B cell (primary cell): Measurements from ENCODE around the gene SEC16A. TPM values are rescaled to one million over a fixed set of nuclear protein-coding genes. Genes with fewer than 3 reads are reported as not detected.
A peak's percentile ranks its signal among the peaks of the same experiment; 100 is the strongest.

Experiments used
- ATAC-seq: fragments of 200-7000 bp; cut with Tn5 transposase; one replicate; pipeline ENCODE4 v1.10.0; 2021; ENCODE audit warnings: low read depth, mild to moderate bottlenecking, moderate number of reproducible peaks, moderate library complexity
- CTCF ChIA-PET: fragments of 350-600 bp; sonication (Branson Sonifier 250); formaldehyde crosslinking; loops from one replicate; lab custom pipeline; 2021; ENCODE audit warnings: antibody characterized with exemption, inconsistent platforms; lab: Charles Lee
- POLR2A ChIA-PET: fragments of 350-600 bp; sonication (Branson Sonifier 250); formaldehyde crosslinking; loops from one replicate; lab custom pipeline; 2021; ENCODE audit warnings: antibody characterized with exemption; lab: Charles Lee
- DNase-seq: peaks from one replicate; pipeline ENCODE4 v3.0.0; 2013
- H2AFZ ChIP-seq: 2 replicates; pipeline ENCODE4 v1.6.1; 2012; ENCODE audit warnings: mild to moderate bottlenecking, low read depth, low read length; ENCODE audit not compliant: insufficient read depth, poor library complexity, severe bottlenecking
- H3K27ac ChIP-seq, 2 donors: 1 replicate in 1 of 2; 2 replicates in 1 of 2; pipeline ENCODE4 v1.5.1; 2012 to 2013; ENCODE audit warnings: low read length in 2 of 2, mild to moderate bottlenecking in 2 of 2, moderate library complexity in 1 of 2
- H3K27me3 ChIP-seq, 4 experiments: fragments of 200-600 bp in 1 of 4; sonication (generic) in 1 of 4; replicated peaks in 1 of 4; 1 replicate in 2 of 4; 2 replicates in 2 of 4; pipeline versions ENCODE4 v1.6.1 to v1.7.0; 2013 to 2016; ENCODE audit warnings: low read length in 3 of 4, mild to moderate bottlenecking in 2 of 4, mixed read lengths in 1 of 4, moderate library complexity in 1 of 4; ENCODE audit not compliant: insufficient read depth in 4 of 4, control insufficient read depth in 3 of 4; ENCODE audit errors: control extremely low read depth in 1 of 4
- H3K36me3 ChIP-seq, 2 experiments: replicated peaks in 1 of 2; 1 replicate in 1 of 2; 2 replicates in 1 of 2; pipeline versions ENCODE4 v1.6.1 to v1.7.1; 2013; ENCODE audit warnings: low read length in 1 of 2; ENCODE audit not compliant: insufficient read depth in 2 of 2, control insufficient read depth in 1 of 2; ENCODE audit errors: control extremely low read depth in 1 of 2, extremely low read depth in 1 of 2
- H3K4me1 ChIP-seq, 2 donors: fragments of 200-600 bp in 1 of 2; sonication (generic) in 1 of 2; 1 replicate in 1 of 2; 2 replicates in 1 of 2; pipeline versions ENCODE4 v1.5.1 to v1.6.1; 2013 to 2017; ENCODE audit warnings: low read length in 2 of 2; ENCODE audit not compliant: control insufficient read depth in 2 of 2, insufficient read depth in 2 of 2
- H3K4me2 ChIP-seq: replicated peaks from 2 replicates; pipeline ENCODE3; 2012; ENCODE audit warnings: mild to moderate bottlenecking, low read depth, low read length; ENCODE audit not compliant: poor library complexity, severe bottlenecking
- H3K4me3 ChIP-seq, 5 experiments: fragments of 200-600 bp in 1 of 5; sonication (generic) in 1 of 5; 1 replicate in 3 of 5; 2 replicates in 2 of 5; pipeline versions ENCODE4 v1.5.1 to v1.7.0; 2011 to 2016; ENCODE audit warnings: low read length in 4 of 5, mild to moderate bottlenecking in 4 of 5, low read depth in 2 of 5, control low read depth in 1 of 5, moderate library complexity in 1 of 5; ENCODE audit not compliant: insufficient read depth in 1 of 5; ENCODE audit errors: control extremely low read depth in 1 of 5, extremely low read depth in 1 of 5
- H3K79me2 ChIP-seq: fragments of 200-600 bp; sonication (generic); one replicate; pipeline ENCODE4 v1.6.0; 2016; ENCODE audit warnings: low read length; ENCODE audit not compliant: control insufficient read depth, insufficient read depth
- H3K9ac ChIP-seq: fragments of 200-600 bp; sonication (generic); 2 replicates; pipeline ENCODE4 v1.6.1; 2017; ENCODE audit warnings: mild to moderate bottlenecking, low read length, moderate library complexity
- H3K9me3 ChIP-seq, 3 donors: one replicate each; pipeline versions ENCODE4 v1.6.1 to v1.7.1; 2013; ENCODE audit warnings: low read length in 2 of 3; ENCODE audit not compliant: control insufficient read depth in 2 of 3, insufficient read depth in 1 of 3; ENCODE audit errors: control extremely low read depth in 1 of 3
- H4K20me1 ChIP-seq: 2 replicates; pipeline ENCODE4 v1.6.0; 2012; ENCODE audit warnings: mild to moderate bottlenecking, low read length; ENCODE audit not compliant: insufficient read depth, control insufficient read depth, poor library complexity, severe bottlenecking
- H3K27ac Mint-ChIP-seq: one replicate; pipeline ENCODE4 v1.8.0; 2021; ENCODE audit warnings: mixed read lengths
- H3K27me3 Mint-ChIP-seq: one replicate; pipeline ENCODE4 v1.8.0; 2021; ENCODE audit warnings: mixed read lengths
- H3K4me1 Mint-ChIP-seq: one replicate; pipeline ENCODE4 v1.8.0; 2021; ENCODE audit warnings: mixed read lengths
- H3K4me3 Mint-ChIP-seq: one replicate; pipeline ENCODE4 v1.8.0; 2021; ENCODE audit warnings: mixed read lengths
- H3K9me3 Mint-ChIP-seq: one replicate; pipeline ENCODE4 v1.8.0; 2022; ENCODE audit warnings: mixed read lengths; ENCODE audit not compliant: insufficient read depth
- EZH2 ChIP-seq: IDR thresholded peaks from 2 replicates; pipeline ENCODE4 v1.6.1; 2012; ENCODE audit warnings: borderline replicate concordance, low read depth, mild to moderate bottlenecking, moderate library complexity, low read length; ENCODE audit not compliant: insufficient read depth, poor library complexity, severe bottlenecking
- WGBS: methylation state at CpG from one replicate; pipeline ENCODE4 v1.1.5; 2013; ENCODE audit warnings: missing lambda C conversion rate; ENCODE audit not compliant: insufficient coverage; 5-methylcytosine and 5-hydroxymethylcytosine counted together
- intact Hi-C: fragments of 100-400 bp; cut with micrococcal nuclease; formaldehyde crosslinking; loops from one replicate; pipeline ENCODE4 v1.10.0; 2022
- polyA minus RNA-seq: library from RNA; depleted of rRNA, polyadenylated mRNA; stranded (reverse); fragments of >200 nt; gene quantifications from 2 replicates; pipeline ENCODE4 v1.2.3, GENCODE V29; 2012
- polyA plus RNA-seq: library from polyadenylated mRNA; depleted of rRNA; stranded (reverse); fragments of >200 nt; gene quantifications from 2 replicates; pipeline ENCODE4 v1.2.3, GENCODE V29; 2012
- total RNA-seq, 2 donors: library from RNA; stranded (reverse); fragments of 120-200 nt in 1 of 2; gene quantifications; 1 replicate in 1 of 2; 2 replicates in 1 of 2; pipeline versions ENCODE4 v1.2.3 to v1.2.4, GENCODE V29; 2013 to 2022
- TF ChIP-seq, protein P1 (sequence below): fragments of 200-600 bp; IDR thresholded peaks from one replicate; pipeline ENCODE4 v1.8.0; 2022; ENCODE audit warnings: antibody characterized with exemption, mild to moderate bottlenecking

The SEC16A gene, protein sequence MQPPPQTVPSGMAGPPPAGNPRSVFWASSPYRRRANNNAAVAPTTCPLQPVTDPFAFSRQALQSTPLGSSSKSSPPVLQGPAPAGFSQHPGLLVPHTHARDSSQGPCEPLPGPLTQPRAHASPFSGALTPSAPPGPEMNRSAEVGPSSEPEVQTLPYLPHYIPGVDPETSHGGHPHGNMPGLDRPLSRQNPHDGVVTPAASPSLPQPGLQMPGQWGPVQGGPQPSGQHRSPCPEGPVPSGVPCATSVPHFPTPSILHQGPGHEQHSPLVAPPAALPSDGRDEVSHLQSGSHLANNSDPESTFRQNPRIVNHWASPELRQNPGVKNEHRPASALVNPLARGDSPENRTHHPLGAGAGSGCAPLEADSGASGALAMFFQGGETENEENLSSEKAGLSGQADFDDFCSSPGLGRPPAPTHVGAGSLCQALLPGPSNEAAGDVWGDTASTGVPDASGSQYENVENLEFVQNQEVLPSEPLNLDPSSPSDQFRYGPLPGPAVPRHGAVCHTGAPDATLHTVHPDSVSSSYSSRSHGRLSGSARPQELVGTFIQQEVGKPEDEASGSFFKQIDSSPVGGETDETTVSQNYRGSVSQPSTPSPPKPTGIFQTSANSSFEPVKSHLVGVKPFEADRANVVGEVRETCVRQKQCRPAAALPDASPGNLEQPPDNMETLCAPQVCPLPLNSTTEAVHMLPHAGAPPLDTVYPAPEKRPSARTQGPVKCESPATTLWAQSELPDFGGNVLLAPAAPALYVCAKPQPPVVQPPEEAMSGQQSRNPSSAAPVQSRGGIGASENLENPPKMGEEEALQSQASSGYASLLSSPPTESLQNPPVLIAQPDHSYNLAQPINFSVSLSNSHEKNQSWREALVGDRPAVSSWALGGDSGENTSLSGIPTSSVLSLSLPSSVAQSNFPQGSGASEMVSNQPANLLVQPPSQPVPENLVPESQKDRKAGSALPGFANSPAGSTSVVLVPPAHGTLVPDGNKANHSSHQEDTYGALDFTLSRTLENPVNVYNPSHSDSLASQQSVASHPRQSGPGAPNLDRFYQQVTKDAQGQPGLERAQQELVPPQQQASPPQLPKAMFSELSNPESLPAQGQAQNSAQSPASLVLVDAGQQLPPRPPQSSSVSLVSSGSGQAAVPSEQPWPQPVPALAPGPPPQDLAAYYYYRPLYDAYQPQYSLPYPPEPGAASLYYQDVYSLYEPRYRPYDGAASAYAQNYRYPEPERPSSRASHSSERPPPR (N-terminal part only)
- total RNA-seq (73.4 and 79.5 TPM in 2 replicates), polyA plus RNA-seq (31.7 and 41.6 TPM in 2 replicates), polyA minus RNA-seq (34.4 and 58.4 TPM in 2 replicates)
- total RNA-seq (2013) = 19.3 TPM

DNA sequence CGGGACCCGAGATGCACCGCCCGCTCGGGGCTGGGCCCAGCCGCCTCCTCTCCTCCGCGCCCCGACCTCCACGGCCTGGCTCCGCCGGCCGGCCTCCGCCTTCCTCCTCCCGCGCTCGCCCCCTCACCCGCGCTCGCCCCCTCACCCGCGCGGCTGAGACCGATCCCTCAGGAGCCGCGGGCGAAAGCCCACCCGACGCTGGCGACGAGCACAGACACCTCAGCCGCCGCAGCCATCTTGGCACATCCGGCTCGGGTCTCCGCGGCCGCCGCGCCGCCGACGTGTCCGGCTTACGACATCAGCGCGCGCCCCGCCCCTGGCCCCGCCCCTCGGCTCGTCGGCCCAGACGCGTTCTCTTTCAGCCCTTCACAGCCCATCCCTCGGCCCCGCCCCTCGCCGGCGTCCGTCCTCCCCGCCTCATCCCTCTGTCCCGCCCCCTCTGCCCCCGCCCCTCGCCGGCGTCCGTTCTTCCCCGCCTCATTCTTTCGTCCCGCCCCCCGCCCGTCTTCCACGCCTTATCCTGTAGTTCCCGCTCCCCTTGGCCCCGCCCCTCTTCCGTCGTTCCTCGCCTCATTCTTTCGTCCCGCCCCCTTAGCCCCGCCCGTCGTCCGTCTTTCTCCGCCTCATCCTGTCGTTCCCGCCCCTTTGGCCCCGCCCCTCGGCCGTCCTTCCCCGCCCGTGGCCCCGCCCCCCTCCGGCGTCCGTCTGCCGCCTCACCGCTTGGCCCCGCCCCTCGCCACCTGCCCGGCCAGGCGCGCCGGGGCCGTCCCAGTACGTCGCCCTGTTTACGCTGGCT lies at the start of gene SEC16A:
Gene SEC16A (minus strand): TSS at position 248 of the 796 bp plus-strand sequence. CDS start 5,425 bp downstream, outside the sequence.
- Mint-ChIP-seq H3K4me1 (peaks cover 34% of the 10 kb centered on the region), H3K9me3 (no peaks in the 10 kb centered on the region), H3K4me3 (peak within 1 kb of the TSS; percentile 97), H3K27me3 (no peaks in the 10 kb centered on the region), H3K27ac (peak within 1 kb of the TSS; percentile 99)
- H3K9me3 ChIP-seq = no peaks in the 10 kb centered on the region
- ATAC-seq = peak; percentile 75
- H3K36me3 ChIP-seq = peaks cover 0 to 5% of the 10 kb centered on the region in 2 experiments
- ChIA-PET POLR2A (interaction anchor here (0.7 to 1.0 kb wide), 2 partner anchors 56 to 260 kb away, joined by 3 to 7 read pairs; no protein-coding TSS in a partner anchor), CTCF (interaction anchor here (0.8 to 9.0 kb wide), 4 partner anchors 144 to 189 kb away, joined by 3 to 153 read pairs (median 90); no protein-coding TSS in a partner anchor)
- peak within 1 kb of the TSS; percentile 63 to 96 (median 83) for H3K4me3 ChIP-seq
- intact Hi-C loops = loop anchor here (1.0 to 5.0 kb wide), 7 partner anchors 44 to 604 kb away; partner anchors contain the start of genes CAMSAP1, ENTR1, INPP5E and MAN1B1
- peaks cover 58% of the 10 kb centered on the region for H4K20me1 ChIP-seq
- H3K79me2 ChIP-seq = peaks cover 45% of the 10 kb centered on the region
- peak within 1 kb of the TSS; percentile 98 to 99 for H3K27ac ChIP-seq
- H3K4me1 ChIP-seq = peaks cover 25 to 26% of the 10 kb centered on the region in 2 donors
- WGBS = under 1% methylated on average over 81 of the region's 109 CpGs
- TF ChIP-seq, protein P1, sequence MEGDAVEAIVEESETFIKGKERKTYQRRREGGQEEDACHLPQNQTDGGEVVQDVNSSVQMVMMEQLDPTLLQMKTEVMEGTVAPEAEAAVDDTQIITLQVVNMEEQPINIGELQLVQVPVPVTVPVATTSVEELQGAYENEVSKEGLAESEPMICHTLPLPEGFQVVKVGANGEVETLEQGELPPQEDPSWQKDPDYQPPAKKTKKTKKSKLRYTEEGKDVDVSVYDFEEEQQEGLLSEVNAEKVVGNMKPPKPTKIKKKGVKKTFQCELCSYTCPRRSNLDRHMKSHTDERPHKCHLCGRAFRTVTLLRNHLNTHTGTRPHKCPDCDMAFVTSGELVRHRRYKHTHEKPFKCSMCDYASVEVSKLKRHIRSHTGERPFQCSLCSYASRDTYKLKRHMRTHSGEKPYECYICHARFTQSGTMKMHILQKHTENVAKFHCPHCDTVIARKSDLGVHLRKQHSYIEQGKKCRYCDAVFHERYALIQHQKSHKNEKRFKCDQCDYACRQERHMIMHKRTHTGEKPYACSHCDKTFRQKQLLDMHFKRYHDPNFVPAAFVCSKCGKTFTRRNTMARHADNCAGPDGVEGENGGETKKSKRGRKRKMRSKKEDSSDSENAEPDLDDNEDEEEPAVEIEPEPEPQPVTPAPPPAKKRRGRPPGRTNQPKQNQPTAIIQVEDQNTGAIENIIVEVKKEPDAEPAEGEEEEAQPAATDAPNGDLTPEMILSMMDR = no peak
- no peak for TF ChIP-seq EZH2
- peak within 1 kb of the TSS; percentile 99 for H3K4me2 ChIP-seq
- peak within 1 kb of the TSS; percentile 83 for H2AFZ ChIP-seq
- peaks cover 0 to 4% (median 2%) of the 10 kb centered on the region in 4 experiments for H3K27me3 ChIP-seq
- peak within 1 kb of the TSS; percentile 96 for H3K9ac ChIP-seq
- peak; percentile 99 for DNase-seq
